ENCODE data around the gene LTBP1. TPM values are rescaled to one million over a fixed set of nuclear protein-coding genes. Genes with fewer than 3 reads are reported as not detected.

LTBP1 gene
- total and polyA plus RNA-seq, 2 of the 13 experiments (the other 11 are each of a cell fraction or from before 2014, with no cell fraction given) = 0.12 to 0.22 TPM

GRCh38 chr2:33304032-33304864 lies 357.5 kb downstream of the LTBP1 start:
- Histone ChIP-seq H3K27ac (ENCODE audit: extremely low read length, insufficient read depth, low read length) (no peak overlapping the region), H3K4me2 (ENCODE audit: low read depth, low read length) (no peak overlapping the region), H3K4me1 (ENCODE audit: insufficient read depth, low read length) (no peaks in the 10 kb centered on the region), H3K9me3 (ENCODE audit: low read length) (no peaks in the 10 kb centered on the region), H2AFZ (ENCODE audit: low read length) (no peak overlapping the region), H4K20me1 (ENCODE audit: insufficient read depth, low read length) (no peaks in the 10 kb centered on the region), H3K27me3 (ENCODE audit: control insufficient read depth in 1 of 2, insufficient read depth in 2 of 2, low read length in 2 of 2) (no peaks in the 10 kb centered on the region), H3K9ac (ENCODE audit: insufficient read depth, low read depth, low read length) (no peak overlapping the region), H3K36me3 (replicated peaks in 1 of 2; ENCODE audit: control insufficient read depth in 1 of 2, insufficient read depth in 2 of 2, low read length in 2 of 2) (no peaks in the 10 kb centered on the region), H3K79me2 (ENCODE audit: insufficient read depth, low read length) (no peaks in the 10 kb centered on the region), H3K4me3 (replicated peaks in 1 of 3; ENCODE audit: insufficient read depth in 1 of 3, low read depth in 2 of 3, low read length in 3 of 3) (no peak overlapping the region)
- no peak for DNase-seq (ENCODE audit: low spot score)
- in situ Hi-C loops (cut with HindIII; ENCODE audit: extremely low pct_ligation_motif_present, low pct_unique_long_range_greater_than_20kb) = no loop called here
- no TSS peak for BruUV-seq (replicated peaks)
- intact Hi-C loops (cut with micrococcal nuclease; ENCODE audit: unreplicated experiment) = no loop called here
- CTCF ChIA-PET (ENCODE audit: low intra/inter-chr PET ratio, low total read pairs) = no interaction called here
- 28% methylated on average over 10 of the region's 10 CpGs for WGBS (ENCODE audit: low lambda C conversion rate)
- no peak for FAIRE-seq
- ATAC-seq = no peak
- POLR2A ChIA-PET = no interaction called here
- TF ChIP-seq, protein P1, sequence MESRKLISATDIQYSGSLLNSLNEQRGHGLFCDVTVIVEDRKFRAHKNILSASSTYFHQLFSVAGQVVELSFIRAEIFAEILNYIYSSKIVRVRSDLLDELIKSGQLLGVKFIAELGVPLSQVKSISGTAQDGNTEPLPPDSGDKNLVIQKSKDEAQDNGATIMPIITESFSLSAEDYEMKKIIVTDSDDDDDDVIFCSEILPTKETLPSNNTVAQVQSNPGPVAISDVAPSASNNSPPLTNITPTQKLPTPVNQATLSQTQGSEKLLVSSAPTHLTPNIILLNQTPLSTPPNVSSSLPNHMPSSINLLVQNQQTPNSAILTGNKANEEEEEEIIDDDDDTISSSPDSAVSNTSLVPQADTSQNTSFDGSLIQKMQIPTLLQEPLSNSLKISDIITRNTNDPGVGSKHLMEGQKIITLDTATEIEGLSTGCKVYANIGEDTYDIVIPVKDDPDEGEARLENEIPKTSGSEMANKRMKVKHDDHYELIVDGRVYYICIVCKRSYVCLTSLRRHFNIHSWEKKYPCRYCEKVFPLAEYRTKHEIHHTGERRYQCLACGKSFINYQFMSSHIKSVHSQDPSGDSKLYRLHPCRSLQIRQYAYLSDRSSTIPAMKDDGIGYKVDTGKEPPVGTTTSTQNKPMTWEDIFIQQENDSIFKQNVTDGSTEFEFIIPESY (CRISPR knock-in tag; IDR thresholded peaks at IDR 0.05) = no peak
- TF ChIP-seq MTF1 (CRISPR knock-in tag; IDR thresholded peaks at IDR 0.05) (no peak), CSRNP1 (CRISPR knock-in tag; IDR thresholded peaks at IDR 0.05) (no peak), SCMH1 (CRISPR knock-in tag; IDR thresholded peaks at IDR 0.05; ENCODE audit: borderline replicate concordance) (no peak), CBX1 (IDR thresholded peaks at IDR 0.05; ENCODE audit: low read depth) (no peak), NFYC (CRISPR knock-in tag; IDR thresholded peaks at IDR 0.05) (no peak), MXI1 (IDR thresholded peaks at IDR 0.05; ENCODE audit: borderline replicate concordance, low read depth, low read length) (no peak), ETV5 (CRISPR knock-in tag; IDR thresholded peaks at IDR 0.05; ENCODE audit: borderline replicate concordance) (no peak), ZNF205 (CRISPR knock-in tag; IDR thresholded peaks at IDR 0.05) (no peak), ZNF891 (CRISPR knock-in tag; IDR thresholded peaks at IDR 0.05) (no peak), KAT2B (IDR thresholded peaks at IDR 0.05; ENCODE audit: borderline replicate concordance, low read depth, low read length) (no peak)
- TF ChIP-seq, protein P2, sequence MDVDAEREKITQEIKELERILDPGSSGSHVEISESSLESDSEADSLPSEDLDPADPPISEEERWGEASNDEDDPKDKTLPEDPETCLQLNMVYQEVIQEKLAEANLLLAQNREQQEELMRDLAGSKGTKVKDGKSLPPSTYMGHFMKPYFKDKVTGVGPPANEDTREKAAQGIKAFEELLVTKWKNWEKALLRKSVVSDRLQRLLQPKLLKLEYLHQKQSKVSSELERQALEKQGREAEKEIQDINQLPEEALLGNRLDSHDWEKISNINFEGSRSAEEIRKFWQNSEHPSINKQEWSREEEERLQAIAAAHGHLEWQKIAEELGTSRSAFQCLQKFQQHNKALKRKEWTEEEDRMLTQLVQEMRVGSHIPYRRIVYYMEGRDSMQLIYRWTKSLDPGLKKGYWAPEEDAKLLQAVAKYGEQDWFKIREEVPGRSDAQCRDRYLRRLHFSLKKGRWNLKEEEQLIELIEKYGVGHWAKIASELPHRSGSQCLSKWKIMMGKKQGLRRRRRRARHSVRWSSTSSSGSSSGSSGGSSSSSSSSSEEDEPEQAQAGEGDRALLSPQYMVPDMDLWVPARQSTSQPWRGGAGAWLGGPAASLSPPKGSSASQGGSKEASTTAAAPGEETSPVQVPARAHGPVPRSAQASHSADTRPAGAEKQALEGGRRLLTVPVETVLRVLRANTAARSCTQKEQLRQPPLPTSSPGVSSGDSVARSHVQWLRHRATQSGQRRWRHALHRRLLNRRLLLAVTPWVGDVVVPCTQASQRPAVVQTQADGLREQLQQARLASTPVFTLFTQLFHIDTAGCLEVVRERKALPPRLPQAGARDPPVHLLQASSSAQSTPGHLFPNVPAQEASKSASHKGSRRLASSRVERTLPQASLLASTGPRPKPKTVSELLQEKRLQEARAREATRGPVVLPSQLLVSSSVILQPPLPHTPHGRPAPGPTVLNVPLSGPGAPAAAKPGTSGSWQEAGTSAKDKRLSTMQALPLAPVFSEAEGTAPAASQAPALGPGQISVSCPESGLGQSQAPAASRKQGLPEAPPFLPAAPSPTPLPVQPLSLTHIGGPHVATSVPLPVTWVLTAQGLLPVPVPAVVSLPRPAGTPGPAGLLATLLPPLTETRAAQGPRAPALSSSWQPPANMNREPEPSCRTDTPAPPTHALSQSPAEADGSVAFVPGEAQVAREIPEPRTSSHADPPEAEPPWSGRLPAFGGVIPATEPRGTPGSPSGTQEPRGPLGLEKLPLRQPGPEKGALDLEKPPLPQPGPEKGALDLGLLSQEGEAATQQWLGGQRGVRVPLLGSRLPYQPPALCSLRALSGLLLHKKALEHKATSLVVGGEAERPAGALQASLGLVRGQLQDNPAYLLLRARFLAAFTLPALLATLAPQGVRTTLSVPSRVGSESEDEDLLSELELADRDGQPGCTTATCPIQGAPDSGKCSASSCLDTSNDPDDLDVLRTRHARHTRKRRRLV (CRISPR knock-in tag; IDR thresholded peaks at IDR 0.05) = no peak

Measured in HepG2 (cell line).